HL-60 (cell line): ENCODE measurements around the gene HMCES.

ENCODE experiments used
- DNase-seq, 2 experiments: peaks; one replicate each; pipeline ENCODE4 v3.0.0-alpha.2; 2010 to 2020; ENCODE audit warnings: low read depth in 1 of 2, low spot score in 1 of 2
- H3K27ac ChIP-seq: fragments of 250-450 bp; sonication (Bioruptor Pico); replicated peaks from 2 replicates; pipeline ENCODE4 v1.5.1; 2020; ENCODE audit warnings: mild to moderate bottlenecking, moderate library complexity
- H3K27me3 ChIP-seq: fragments of 250-450 bp; sonication (Bioruptor Pico); 2 replicates; pipeline ENCODE4 v1.5.1; 2021; ENCODE audit warnings: mild to moderate bottlenecking, moderate library complexity; ENCODE audit not compliant: insufficient read depth, poor library complexity, severe bottlenecking
- H3K4me3 ChIP-seq: replicated peaks from 2 replicates; pipeline ENCODE4 v1.5.1; 2011; ENCODE audit warnings: mild to moderate bottlenecking, control low read depth, low read length; ENCODE audit not compliant: insufficient read depth
- CTCF ChIP-seq: IDR thresholded peaks from one replicate; pipeline ENCODE4 v1.5.1; 2011; ENCODE audit warnings: low read length, control low read depth, inconsistent platforms; ENCODE audit not compliant: insufficient read depth
- GABPA ChIP-seq: IDR thresholded peaks from 2 replicates; pipeline ENCODE4 v1.6.1; 2012; ENCODE audit warnings: low read depth
- POLR2AphosphoS5 ChIP-seq: IDR thresholded peaks from 2 replicates; pipeline ENCODE4 v1.6.1; 2012; ENCODE audit warnings: low read depth
- SPI1 ChIP-seq: IDR thresholded peaks from 2 replicates; pipeline ENCODE4 v1.6.1; 2012; ENCODE audit warnings: low read depth, mild to moderate bottlenecking, borderline replicate concordance
- TF ChIP-seq, protein P1 (sequence below): IDR thresholded peaks from 2 replicates; pipeline ENCODE4 v1.6.1; 2012; ENCODE audit warnings: low read depth; ENCODE audit not compliant: insufficient replicate concordance

HMCES gene

GRCh38 chr3:129238945-129239705 is 39.5 kb upstream of the HMCES start:
- Histone ChIP-seq H3K27ac (peak overlapping the region; percentile 20), H3K4me3 (no peak overlapping the region), H3K27me3 (no peaks in the 10 kb centered on the region)
- peak in 1 of 2 experiments; percentile 57 for DNase-seq
- TF ChIP-seq, protein P1, sequence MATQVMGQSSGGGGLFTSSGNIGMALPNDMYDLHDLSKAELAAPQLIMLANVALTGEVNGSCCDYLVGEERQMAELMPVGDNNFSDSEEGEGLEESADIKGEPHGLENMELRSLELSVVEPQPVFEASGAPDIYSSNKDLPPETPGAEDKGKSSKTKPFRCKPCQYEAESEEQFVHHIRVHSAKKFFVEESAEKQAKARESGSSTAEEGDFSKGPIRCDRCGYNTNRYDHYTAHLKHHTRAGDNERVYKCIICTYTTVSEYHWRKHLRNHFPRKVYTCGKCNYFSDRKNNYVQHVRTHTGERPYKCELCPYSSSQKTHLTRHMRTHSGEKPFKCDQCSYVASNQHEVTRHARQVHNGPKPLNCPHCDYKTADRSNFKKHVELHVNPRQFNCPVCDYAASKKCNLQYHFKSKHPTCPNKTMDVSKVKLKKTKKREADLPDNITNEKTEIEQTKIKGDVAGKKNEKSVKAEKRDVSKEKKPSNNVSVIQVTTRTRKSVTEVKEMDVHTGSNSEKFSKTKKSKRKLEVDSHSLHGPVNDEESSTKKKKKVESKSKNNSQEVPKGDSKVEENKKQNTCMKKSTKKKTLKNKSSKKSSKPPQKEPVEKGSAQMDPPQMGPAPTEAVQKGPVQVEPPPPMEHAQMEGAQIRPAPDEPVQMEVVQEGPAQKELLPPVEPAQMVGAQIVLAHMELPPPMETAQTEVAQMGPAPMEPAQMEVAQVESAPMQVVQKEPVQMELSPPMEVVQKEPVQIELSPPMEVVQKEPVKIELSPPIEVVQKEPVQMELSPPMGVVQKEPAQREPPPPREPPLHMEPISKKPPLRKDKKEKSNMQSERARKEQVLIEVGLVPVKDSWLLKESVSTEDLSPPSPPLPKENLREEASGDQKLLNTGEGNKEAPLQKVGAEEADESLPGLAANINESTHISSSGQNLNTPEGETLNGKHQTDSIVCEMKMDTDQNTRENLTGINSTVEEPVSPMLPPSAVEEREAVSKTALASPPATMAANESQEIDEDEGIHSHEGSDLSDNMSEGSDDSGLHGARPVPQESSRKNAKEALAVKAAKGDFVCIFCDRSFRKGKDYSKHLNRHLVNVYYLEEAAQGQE: no peak
- no peak for TF ChIP-seq CTCF
- no peak for TF ChIP-seq POLR2AphosphoS5
- no peak for TF ChIP-seq SPI1
- TF ChIP-seq GABPA: no peak

GRCh38 chr3:129239991-129240390 is 38.7 kb upstream of the HMCES start:
- Histone ChIP-seq H3K4me3 (no peak overlapping the region), H3K27ac (peak overlapping the region; percentile 20), H3K27me3 (no peaks in the 10 kb centered on the region)
- no peak for DNase-seq
- TF ChIP-seq SPI1 (no peak), POLR2AphosphoS5 (no peak), GABPA (no peak), CTCF (no peak)
- TF ChIP-seq, protein P1: no peak

- Histone ChIP-seq H3K27me3 (no peaks in the 10 kb centered on the region), H3K4me3 (no peak overlapping the region), H3K27ac (no peak overlapping the region)
- TF ChIP-seq, protein P1: no peak
- no peak for TF ChIP-seq POLR2AphosphoS5
- no peak for DNase-seq
These were observed 38.2 kb upstream of the HMCES start for GRCh38 chr3:129240436-129240835.
